Measurements from ENCODE around the gene ZMYND8. TPM values are rescaled to one million over a fixed set of nuclear protein-coding genes. Genes with fewer than 3 reads are reported as not detected.
A peak's percentile ranks its signal among the peaks of the same experiment; 100 is the strongest.

Gene ZMYND8
- total and polyA plus RNA-seq, 10 of the 15 experiments (the other 5 are each of a cell fraction or from before 2014, with no cell fraction given): 12.9 to 54.8 (median 23.1) TPM

GRCh38 chr20:47361057-47361915 lies 4.8 kb upstream of the ZMYND8 start:
- ChIA-PET POLR2A (interaction anchor here (0.7 to 1.7 kb wide), 4 partner anchors 12 to 87 kb away, joined by 3 to 6 read pairs (median 4); no protein-coding TSS in a partner anchor), RAD21 (ENCODE audit: unreplicated experiment) (interaction anchor here (0.6 to 3.1 kb wide), 5 partner anchors 7 to 39 kb away, joined by 3 to 20 read pairs (median 5); no protein-coding TSS in a partner anchor), SMC1A (ENCODE audit: uncharacterized antibody, unreplicated experiment) (interaction anchor here (0.6 to 4.5 kb wide), 9 partner anchors 11 to 240 kb away, joined by 3 to 51 read pairs (median 4); no protein-coding TSS in a partner anchor), CTCF (interaction anchor here (0.6 to 13.0 kb wide), 6 partner anchors 12 to 302 kb away, joined by 3 to 129 read pairs (median 4); no protein-coding TSS in a partner anchor)
- TF ChIP-seq NR2C1 (IDR thresholded peaks at IDR 0.05) (no peak), MAX (IDR thresholded peaks at IDR 0.05; ENCODE audit: low read depth, low read length) (no peak), ETV6 (conservative IDR thresholded peaks at IDR 0.05 in 1 of 2, IDR thresholded peaks at IDR 0.05 in 1 of 2; ENCODE audit: borderline replicate concordance in 1 of 2, low read depth in 1 of 2) (0 out of 4 replicates have a peak, but pooled peaks of 1 of the 2 experiments have one; percentile 4), NFXL1 (IDR thresholded peaks at IDR 0.05; ENCODE audit: borderline replicate concordance) (peak; percentile 50; the same call in 1 of the 2 replicates), MXI1 (IDR thresholded peaks at IDR 0.05; ENCODE audit: low read depth, low read length) (no peak), NBN (IDR thresholded peaks at IDR 0.05) (no peak), IKZF2 (IDR thresholded peaks at IDR 0.05) (peak in 1 of 2 experiments; percentile 48; a peak in 1 of 4 replicates), MYB (IDR thresholded peaks at IDR 0.05; ENCODE audit: borderline replicate concordance, low read depth, low read length) (no peak)
- H3K79me2 ChIP-seq (ENCODE audit: control insufficient read depth, insufficient read depth, low read length): peaks cover 11% of the 10 kb centered on the region
- in situ Hi-C loops (cut with MboI) (no loop called here), intact Hi-C loops (cut with micrococcal nuclease; ENCODE audit: unreplicated experiment) (no loop called here)
- peak overlapping the region; percentile 83 for H3K4me2 ChIP-seq (ENCODE audit: control insufficient read depth, insufficient read depth)
- peak overlapping the region; percentile 32; the same call in 1 of the 2 replicates for H3K4me3 ChIP-seq
- no peaks in the 10 kb centered on the region for H3K36me3 ChIP-seq (ENCODE audit: control insufficient read depth in 2 of 2, insufficient read depth in 2 of 2, low read length in 1 of 2)
- ATAC-seq (no peak), DNase-seq (ENCODE audit: low read depth, low spot score) (no peak), FAIRE-seq (no peak)
- H3K27ac ChIP-seq (ENCODE audit: control insufficient read depth, insufficient read depth): peak overlapping the region; percentile 79
- 83% methylated on average over 18 of the region's 18 CpGs for WGBS (ENCODE audit: insufficient coverage, insufficient replicate concordance, low lambda C conversion rate, missing lambda C conversion rate)
- H4K20me1 ChIP-seq (ENCODE audit: control insufficient read depth, insufficient read depth): no peaks in the 10 kb centered on the region
- no peaks in the 10 kb centered on the region for H3K27me3 ChIP-seq (replicated peaks in 1 of 2; ENCODE audit: control insufficient read depth in 2 of 2, insufficient read depth in 2 of 2, low read length in 1 of 2)
- H3K9me3 ChIP-seq (replicated peaks; ENCODE audit: control insufficient read depth, insufficient read depth, low read length): no peaks in the 10 kb centered on the region
- H2AFZ ChIP-seq (ENCODE audit: control insufficient read depth, low read depth, low read length): peak overlapping the region; percentile 98
- peak overlapping the region; percentile 68 for H3K9ac ChIP-seq (ENCODE audit: control insufficient read depth, insufficient read depth, low read length)
- no TSS peak for BruUV-seq (replicated peaks)
- peaks cover 43% of the 10 kb centered on the region for H3K4me1 ChIP-seq (ENCODE audit: control insufficient read depth, insufficient read depth, low read length)

Data from GM12878 (cell line).